HEK293 (cell line): ENCODE data around the gene IP6K3.
A peak's percentile ranks its signal among the peaks of the same experiment; 100 is the strongest.

Source experiments
- CTCF ChIA-PET: fragments of 350-600 bp; formaldehyde crosslinking; extraction: SDS; loops from one replicate; lab custom pipeline; 2021; ENCODE audit warnings: antibody characterized with exemption; lab: Yijun Ruan, JAX
- POLR2A ChIA-PET: fragments of 300-600 bp; formaldehyde crosslinking; extraction: SDS; loops from one replicate; lab custom pipeline; 2020; ENCODE audit warnings: antibody characterized with exemption, inconsistent platforms; lab: Yijun Ruan, JAX
- H3K27ac ChIP-seq: fragments of 200-500 bp; sonication (Bioruptor generic); 2 replicates; pipeline ENCODE4 v1.5.1; 2014; ENCODE audit warnings: low read depth, low read length, control low read depth, inconsistent platforms; ENCODE audit errors: extremely low read depth
- H3K36me3 ChIP-seq, 2 experiments: fragments of 200-500 bp in 1 of 2; sonication (Bioruptor generic) in 1 of 2; 1 replicate in 1 of 2; 2 replicates in 1 of 2; pipeline ENCODE4 v1.5.1; 2014 to 2017; ENCODE audit warnings: inconsistent platforms in 2 of 2, low read length in 2 of 2; ENCODE audit not compliant: control insufficient read depth in 2 of 2, insufficient read depth in 1 of 2
- H3K4me1 ChIP-seq: fragments of 200-500 bp; sonication (Bioruptor generic); 2 replicates; pipeline ENCODE4 v1.5.1; 2014; ENCODE audit warnings: mild to moderate bottlenecking, low read length, inconsistent platforms; ENCODE audit not compliant: control insufficient read depth, insufficient read depth
- H3K4me3 ChIP-seq: 2 replicates; pipeline ENCODE4 v1.5.1; 2011; ENCODE audit warnings: low read depth, mild to moderate bottlenecking, control low read depth, low read length, moderate library complexity
- H3K9me3 ChIP-seq: fragments of 200-500 bp; sonication (Bioruptor generic); 2 replicates; pipeline ENCODE4 v1.5.1; 2014; ENCODE audit warnings: low read depth, low read length, inconsistent platforms; ENCODE audit not compliant: control insufficient read depth, insufficient read depth
- BCL11A ChIP-seq: fragments of 450-650 bp; formaldehyde crosslinking; IDR thresholded peaks from 2 replicates; pipeline ENCODE4 v1.5.1; 2016; ENCODE audit warnings: low read depth, missing biosample characterization, missing genetic modification characterization
- BCL11B ChIP-seq: fragments of 450-650 bp; formaldehyde crosslinking; IDR thresholded peaks from 2 replicates; pipeline ENCODE4 v1.5.1; 2016; ENCODE audit warnings: low read depth, missing biosample characterization, missing genetic modification characterization
- EGR2 ChIP-seq: fragments of 450-650 bp; formaldehyde crosslinking; IDR thresholded peaks from 2 replicates; pipeline ENCODE4 v1.5.1; 2016; ENCODE audit warnings: low read depth, missing biosample characterization, missing genetic modification characterization
- GLIS1 ChIP-seq: fragments of 450-650 bp; formaldehyde crosslinking; IDR thresholded peaks from 2 replicates; pipeline ENCODE4 v1.5.1; 2016; ENCODE audit warnings: missing biosample characterization, missing genetic modification characterization
- GLIS2 ChIP-seq: fragments of 450-650 bp; formaldehyde crosslinking; IDR thresholded peaks from 2 replicates; pipeline ENCODE4 v1.5.1; 2016; ENCODE audit warnings: missing biosample characterization, missing genetic modification characterization
- HOXC10 ChIP-seq: sonication (generic); formaldehyde crosslinking; IDR thresholded peaks from 2 replicates; pipeline ENCODE4 v1.8.1; 2023; ENCODE audit warnings: mild to moderate bottlenecking, missing genetic modification reagents
- HOXD13 ChIP-seq: sonication (generic); formaldehyde crosslinking; IDR thresholded peaks from 2 replicates; pipeline ENCODE4 v1.8.0; 2022; ENCODE audit warnings: missing genetic modification reagents, borderline replicate concordance
- KLF16 ChIP-seq: fragments of 450-650 bp; formaldehyde crosslinking; IDR thresholded peaks from 2 replicates; pipeline ENCODE4 v1.5.1; 2017; ENCODE audit warnings: missing biosample characterization, missing genetic modification characterization
- KLF9 ChIP-seq: fragments of 450-650 bp; formaldehyde crosslinking; IDR thresholded peaks from 2 replicates; pipeline ENCODE4 v1.5.1; 2016; ENCODE audit warnings: missing biosample characterization, missing genetic modification characterization, low read depth
- SCRT1 ChIP-seq: fragments of 450-650 bp; formaldehyde crosslinking; IDR thresholded peaks from 2 replicates; pipeline ENCODE4 v1.5.1; 2016; ENCODE audit warnings: missing biosample characterization, missing genetic modification characterization, borderline replicate concordance
- ZBTB1 ChIP-seq: fragments of 450-650 bp; formaldehyde crosslinking; IDR thresholded peaks from 2 replicates; pipeline ENCODE4 v1.5.1; 2016; ENCODE audit warnings: missing biosample characterization, missing genetic modification characterization
- ZBTB44 ChIP-seq: fragments of 450-650 bp; IDR thresholded peaks from 2 replicates; pipeline ENCODE4 v1.5.1; 2018; ENCODE audit warnings: missing biosample characterization, mild to moderate bottlenecking, missing genetic modification characterization
- ZFHX2 ChIP-seq: fragments of 450-650 bp; formaldehyde crosslinking; conservative IDR thresholded peaks from 2 replicates; pipeline ENCODE4 v1.5.1; 2016; ENCODE audit warnings: missing biosample characterization, missing genetic modification characterization
- ZFP3 ChIP-seq: fragments of 450-650 bp; formaldehyde crosslinking; IDR thresholded peaks from 2 replicates; pipeline ENCODE4 v1.5.1; 2016; ENCODE audit warnings: low read depth, missing biosample characterization, missing genetic modification characterization
- ZFP37 ChIP-seq: fragments of 450-650 bp; formaldehyde crosslinking; IDR thresholded peaks from 2 replicates; pipeline ENCODE4 v1.5.1; 2016; ENCODE audit warnings: missing biosample characterization, missing genetic modification characterization
- ZNF140 ChIP-seq: fragments of 450-650 bp; formaldehyde crosslinking; IDR thresholded peaks from 2 replicates; pipeline ENCODE4 v1.5.1; 2016; ENCODE audit warnings: missing biosample characterization, missing genetic modification characterization
- ZNF211 ChIP-seq: fragments of 450-650 bp; formaldehyde crosslinking; IDR thresholded peaks from 2 replicates; pipeline ENCODE4 v1.5.1; 2016; ENCODE audit warnings: low read depth, missing biosample characterization, missing genetic modification characterization
- ZNF324 ChIP-seq: fragments of 450-650 bp; formaldehyde crosslinking; IDR thresholded peaks from 2 replicates; pipeline ENCODE4 v1.5.1; 2016; ENCODE audit warnings: missing biosample characterization, missing genetic modification characterization
- ZNF473 ChIP-seq: fragments of 450-650 bp; formaldehyde crosslinking; IDR thresholded peaks from 2 replicates; pipeline ENCODE4 v1.5.1; 2017; ENCODE audit warnings: missing biosample characterization, missing genetic modification characterization
- ZNF549 ChIP-seq: fragments of 450-650 bp; IDR thresholded peaks from 2 replicates; pipeline ENCODE4 v1.5.1; 2018; ENCODE audit warnings: missing biosample characterization, missing genetic modification characterization, mild to moderate bottlenecking, inconsistent platforms, moderate library complexity
- ZNF596 ChIP-seq: fragments of 450-650 bp; IDR thresholded peaks from 2 replicates; pipeline ENCODE4 v1.5.0; 2018; ENCODE audit warnings: missing biosample characterization, mild to moderate bottlenecking, missing genetic modification characterization, moderate library complexity
- ZNF623 ChIP-seq: fragments of 450-650 bp; formaldehyde crosslinking; IDR thresholded peaks from 2 replicates; pipeline ENCODE4 v1.5.1; 2016; ENCODE audit warnings: missing biosample characterization, missing genetic modification characterization
- ZNF768 ChIP-seq: fragments of 450-650 bp; formaldehyde crosslinking; IDR thresholded peaks from 2 replicates; pipeline ENCODE4 v1.5.1; 2018; ENCODE audit warnings: missing biosample characterization, mild to moderate bottlenecking, missing genetic modification characterization
- TF ChIP-seq, protein P1 (sequence below): fragments of 450-650 bp; formaldehyde crosslinking; IDR thresholded peaks from 2 replicates; pipeline ENCODE4; 2016; ENCODE audit warnings: missing biosample characterization, missing genetic modification characterization

Gene IP6K3

DNA sequence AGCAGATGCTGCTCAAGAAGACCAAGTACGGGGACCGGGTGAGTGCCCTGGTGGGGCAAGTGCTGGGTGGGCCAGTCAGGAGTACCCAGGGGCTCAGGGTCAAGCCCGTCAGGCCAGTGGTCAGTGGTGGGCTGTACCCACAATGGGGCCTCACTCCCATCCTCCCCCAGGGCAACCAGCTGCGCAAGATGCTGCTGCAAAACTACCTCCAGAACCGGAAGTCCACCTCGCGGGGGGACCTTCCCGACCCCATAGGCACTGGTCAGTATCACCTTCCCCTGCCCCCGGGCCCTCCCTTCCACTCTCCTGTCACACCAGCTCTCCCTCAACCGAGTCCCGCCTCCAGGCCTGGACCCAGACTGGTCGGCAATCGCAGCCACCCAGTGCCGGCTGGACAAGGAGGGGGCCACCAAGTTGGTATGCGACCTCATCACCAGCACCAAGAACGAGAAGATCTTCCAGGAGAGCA, 62.2 kb downstream of the IP6K3 start:
- POLR2A ChIA-PET: no interaction called here
- no peaks in the 10 kb centered on the region for H3K9me3 ChIP-seq
- TF ChIP-seq SCRT1 (tag by site-specific recombination): no peak
- TF ChIP-seq BCL11B (tag by site-specific recombination): peak; percentile 48; the same call in 1 of the 2 replicates
- 0 out of 2 replicates have a peak, but pooled peaks have one; percentile 15 for TF ChIP-seq GLIS2 (tag by site-specific recombination)
- 0 out of 2 replicates have a peak, but pooled peaks have one; percentile 42 for TF ChIP-seq BCL11A (tag by site-specific recombination)
- TF ChIP-seq ZFP37: no peak
- TF ChIP-seq, all 188 proteins: peak for 3
- Histone ChIP-seq H3K4me1 (no peaks in the 10 kb centered on the region), H3K4me3 (no peak overlapping the region), H3K27ac (no peak overlapping the region), H3K36me3 (peaks cover 4 to 65% of the 10 kb centered on the region in 2 experiments; a peak in 2 of 3 replicates)
- CTCF ChIA-PET: no interaction called here

GRCh38 chr6:33683576-33684427, 62.9 kb downstream of the IP6K3 start:
- Histone ChIP-seq H3K9me3 (no peaks in the 10 kb centered on the region), H3K27ac (no peak overlapping the region), H3K36me3 (peaks cover 4 to 62% of the 10 kb centered on the region in 2 experiments; a peak in 2 of 3 replicates), H3K4me3 (no peak overlapping the region), H3K4me1 (no peaks in the 10 kb centered on the region)
- ChIA-PET POLR2A (no interaction called here), CTCF (interaction anchor here (0.5 to 1.2 kb wide), 2 partner anchors 17 to 98 kb away, joined by 3 to 8 read pairs; no protein-coding TSS in a partner anchor)
- TF ChIP-seq ZBTB1: no peak
- TF ChIP-seq KLF16: no peak
- no peak for TF ChIP-seq KLF9
- TF ChIP-seq ZNF473 (tag by site-specific recombination): no peak
- 0 out of 2 replicates have a peak, but pooled peaks have one; percentile 31 for TF ChIP-seq ZNF768 (tag by site-specific recombination)

DNA sequence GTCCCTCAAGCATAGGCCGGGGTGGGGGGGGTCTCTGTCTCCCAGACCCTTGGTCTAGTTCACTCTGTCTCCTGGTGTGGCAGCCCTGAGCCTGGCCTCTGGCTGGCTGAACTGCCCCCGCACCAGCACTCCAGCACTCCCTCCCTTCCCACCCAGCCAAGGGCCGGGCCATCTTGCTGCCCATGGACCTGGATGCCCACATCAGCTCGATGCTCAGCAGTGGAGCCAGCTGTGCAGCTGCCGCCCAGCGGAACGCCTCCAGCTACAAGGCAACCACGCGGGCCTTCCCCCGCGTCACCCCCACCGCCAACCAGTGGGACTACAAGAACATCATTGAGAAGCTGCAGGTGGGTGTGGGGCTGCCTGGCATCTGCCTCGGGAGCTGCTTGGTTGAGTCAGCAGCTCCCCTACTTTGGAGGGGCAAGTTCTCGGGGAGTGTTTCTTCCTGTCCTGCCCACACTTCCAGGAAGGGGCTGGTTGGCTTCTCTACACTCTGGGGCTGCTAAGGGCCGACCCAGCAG, 63.6 kb downstream of the IP6K3 start:
- Histone ChIP-seq H3K4me3 (no peak overlapping the region), H3K36me3 (peaks cover 4 to 58% of the 10 kb centered on the region in 2 experiments; a peak in 2 of 3 replicates), H3K4me1 (no peaks in the 10 kb centered on the region), H3K27ac (no peak overlapping the region), H3K9me3 (no peaks in the 10 kb centered on the region)
- TF ChIP-seq ZNF140 (tag by site-specific recombination) (no peak), EGR2 (tag by site-specific recombination) (peak; percentile 87), ZNF623 (no peak), ZFHX2 (tag by site-specific recombination) (peak; percentile 86), ZNF549 (tag by site-specific recombination) (no peak)
- TF ChIP-seq, protein P1, sequence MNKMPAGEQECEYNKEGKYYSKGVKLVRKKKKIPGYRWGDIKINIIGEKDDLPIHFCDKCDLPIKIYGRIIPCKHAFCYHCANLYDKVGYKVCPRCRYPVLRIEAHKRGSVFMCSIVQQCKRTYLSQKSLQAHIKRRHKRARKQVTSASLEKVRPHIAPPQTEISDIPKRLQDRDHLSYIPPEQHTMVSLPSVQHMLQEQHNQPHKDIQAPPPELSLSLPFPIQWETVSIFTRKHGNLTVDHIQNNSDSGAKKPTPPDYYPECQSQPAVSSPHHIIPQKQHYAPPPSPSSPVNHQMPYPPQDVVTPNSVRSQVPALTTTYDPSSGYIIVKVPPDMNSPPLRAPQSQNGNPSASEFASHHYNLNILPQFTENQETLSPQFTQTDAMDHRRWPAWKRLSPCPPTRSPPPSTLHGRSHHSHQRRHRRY (tag by site-specific recombination): no peak
- ChIA-PET CTCF (interaction anchor here (0.6 to 1.2 kb wide), 4 partner anchors 11 to 559 kb away, joined by 3 to 8 read pairs (median 4); no protein-coding TSS in a partner anchor), POLR2A (interaction anchor here (0.7 kb wide), 1 partner anchor 14 kb away, joined by 3 read pairs; no protein-coding TSS in a partner anchor)

GRCh38 chr6:33682341-33682740, 64.4 kb downstream of the IP6K3 start:
- CTCF ChIA-PET: interaction anchor here (0.7 to 1.2 kb wide), 2 partner anchors 10 to 62 kb away, joined by 3 to 4 read pairs; no protein-coding TSS in a partner anchor
- POLR2A ChIA-PET: interaction anchor here (0.7 kb wide), 1 partner anchor 13 kb away, joined by 3 read pairs; no protein-coding TSS in a partner anchor
- H3K36me3 ChIP-seq: peaks cover 10 to 55% of the 10 kb centered on the region in 2 experiments; a peak in 2 of 3 replicates
- no peak for TF ChIP-seq ZNF140 (tag by site-specific recombination)
- no peak for TF ChIP-seq HOXD13 (CRISPR knock-in tag)
- no peak for TF ChIP-seq GLIS1 (tag by site-specific recombination)
- TF ChIP-seq ZNF324 (tag by site-specific recombination): no peak
- TF ChIP-seq ZFP3: no peak
- no peak for TF ChIP-seq ZNF596 (tag by site-specific recombination)
- TF ChIP-seq ZBTB44 (tag by site-specific recombination): no peak
- no peak for TF ChIP-seq ZNF211
- TF ChIP-seq HOXC10 (CRISPR knock-in tag): no peak
- TF ChIP-seq GLIS2 (tag by site-specific recombination): no peak

More at GRCh38 chr6:33682341-33682740, 64.4 kb downstream of the IP6K3 start:
- no peak overlapping the region for H3K4me3 ChIP-seq
- no peak overlapping the region for H3K27ac ChIP-seq
- H3K4me1 ChIP-seq: no peaks in the 10 kb centered on the region
- no peaks in the 10 kb centered on the region for H3K9me3 ChIP-seq
